Measurements from ENCODE around the gene CHM.
"Not testable (repeated sequence)": the region's sequence is repeated elsewhere in the genome, so short reads cannot be mapped to it uniquely, and the experiment has no call there.

Gene CHM

DNA sequence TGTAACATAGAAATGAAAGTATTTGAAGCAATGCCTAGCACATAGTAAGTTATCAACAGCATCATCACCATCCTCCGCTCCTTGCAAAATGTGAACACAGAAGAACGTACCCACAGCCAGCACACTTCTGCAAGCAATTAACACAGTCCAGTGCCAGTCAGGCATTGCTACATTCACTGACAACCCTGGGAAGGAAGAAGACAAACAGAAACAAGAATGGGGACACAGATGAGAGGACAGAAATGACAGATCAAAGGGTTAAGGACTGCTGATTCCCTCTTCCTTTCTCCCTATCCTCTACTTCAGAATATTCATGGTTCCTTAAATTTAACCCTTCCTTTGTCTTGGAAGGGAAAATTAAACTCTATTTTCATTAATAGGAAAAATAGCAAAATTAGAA is 53.1 kb downstream of the CHM start:
- DNase-seq (ENCODE audit: insufficient read length) (no peak), FAIRE-seq (no peak)
- TF ChIP-seq POLR2AphosphoS5 (IDR thresholded peaks at IDR 0.05; ENCODE audit: low read depth, low read length): no peak
- TF ChIP-seq POLR2A (IDR thresholded peaks at IDR 0.05; ENCODE audit: low read depth, low read length): no peak
- no peak for TF ChIP-seq TAF1 (IDR thresholded peaks at IDR 0.05; ENCODE audit: borderline replicate concordance, low read depth, low read length)

DNA sequence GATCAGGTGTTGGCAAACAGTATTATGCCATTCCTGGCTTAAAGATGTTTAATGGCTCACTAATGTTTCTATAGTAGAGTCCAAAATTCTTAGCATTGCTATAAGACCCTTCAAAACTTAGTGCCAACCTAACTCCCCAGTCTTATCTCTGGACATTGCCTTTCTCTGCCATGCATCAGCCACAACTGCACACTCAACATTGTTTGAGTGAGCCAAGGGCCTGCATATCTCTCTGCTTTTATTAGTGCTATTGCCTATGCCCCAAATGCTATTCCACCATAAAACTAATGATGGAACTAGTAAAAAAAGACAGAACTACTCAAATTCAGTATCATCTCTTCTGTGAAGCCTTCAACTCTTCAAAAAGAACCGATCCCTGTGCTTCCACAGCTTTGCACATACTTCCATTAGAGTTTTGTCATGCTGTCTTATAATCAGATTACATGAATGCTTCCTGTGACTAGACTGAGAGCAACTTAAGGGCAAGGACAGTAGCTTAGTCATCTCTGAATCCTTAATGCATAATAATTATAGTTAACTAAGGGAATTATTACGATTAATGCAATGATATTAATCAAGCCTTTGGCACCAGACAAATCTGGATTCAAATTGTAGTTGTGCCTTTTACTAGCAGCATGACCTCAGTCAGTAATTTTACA is 53.7 kb downstream of the CHM start:
- FAIRE-seq (no peak), DNase-seq (ENCODE audit: insufficient read length) (no peak)
- no peak for TF ChIP-seq POLR2A (IDR thresholded peaks at IDR 0.05; ENCODE audit: low read depth, low read length)

DNA sequence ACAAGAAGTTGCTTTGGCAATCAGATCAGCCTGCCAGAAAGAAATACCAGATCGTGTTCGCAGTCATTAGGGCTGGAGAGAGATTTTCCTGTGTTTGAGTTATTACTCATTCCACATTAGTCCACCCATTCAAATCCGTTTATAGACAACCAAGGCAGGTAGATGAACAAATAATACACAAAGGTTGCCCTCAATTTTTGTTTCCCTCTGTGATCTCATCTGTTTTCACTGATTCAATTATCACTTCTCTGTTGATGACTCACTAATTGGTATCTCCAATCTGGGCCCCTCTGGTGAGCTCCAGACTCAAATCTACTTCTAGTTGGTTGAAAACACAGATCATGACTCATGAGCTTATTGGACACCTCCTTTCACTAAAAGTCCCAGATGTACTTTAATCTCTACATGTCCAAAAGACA is 54.5 kb downstream of the CHM start:
- DNase-seq (ENCODE audit: insufficient read length): no peak
- TF ChIP-seq POLR2AphosphoS5 (IDR thresholded peaks at IDR 0.05; ENCODE audit: low read depth, low read length) (no peak), POLR2A (IDR thresholded peaks at IDR 0.05; ENCODE audit: low read depth, low read length) (no peak), TAF1 (IDR thresholded peaks at IDR 0.05; ENCODE audit: borderline replicate concordance, low read depth, low read length) (no peak)
- FAIRE-seq: no peak

DNA sequence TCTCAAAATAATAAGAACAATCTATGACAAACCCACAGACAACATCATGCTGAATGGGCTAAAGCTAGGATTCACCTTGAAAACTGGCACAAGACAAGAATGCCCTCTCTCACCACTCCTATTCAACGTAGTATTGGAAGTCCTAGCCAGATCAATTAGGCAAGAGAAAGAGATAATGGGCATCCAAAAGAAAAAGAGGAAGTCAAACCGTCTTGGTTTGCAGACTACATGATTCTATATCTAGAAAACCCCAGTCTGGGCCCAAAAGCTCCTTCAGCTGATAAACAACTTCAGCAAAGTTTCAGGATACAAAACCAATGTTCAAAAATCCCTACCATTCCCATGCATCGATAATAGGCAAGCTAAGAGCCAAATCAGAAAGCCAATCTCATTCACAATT is 59.0 kb downstream of the CHM start:
- TF ChIP-seq POLR2A (IDR thresholded peaks at IDR 0.05; ENCODE audit: low read depth, low read length) (no peak), POLR2AphosphoS5 (IDR thresholded peaks at IDR 0.05; ENCODE audit: low read depth, low read length) (no peak), TAF1 (IDR thresholded peaks at IDR 0.05; ENCODE audit: borderline replicate concordance, low read depth, low read length) (no peak)
- no peak for DNase-seq (ENCODE audit: insufficient read length)

DNA sequence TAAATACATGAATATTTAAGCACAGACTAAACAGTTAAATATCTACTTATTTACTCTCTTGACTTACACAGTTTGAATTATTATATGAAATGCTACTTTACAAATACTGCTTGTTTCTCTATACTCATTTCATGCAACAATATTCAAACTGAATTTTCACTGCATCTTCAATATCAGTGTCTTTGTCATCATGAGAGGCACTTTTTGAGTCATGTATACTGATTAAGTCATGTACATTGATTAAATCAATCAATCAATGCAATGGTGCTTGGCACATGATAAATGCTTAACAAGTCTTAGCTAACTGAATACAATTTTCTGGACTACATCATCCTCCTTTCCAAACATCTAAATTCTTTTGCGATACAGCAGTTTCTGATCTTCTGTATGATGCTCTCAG is 67.1 kb downstream of the CHM start:
- no peak for TF ChIP-seq TAF1 (IDR thresholded peaks at IDR 0.05; ENCODE audit: borderline replicate concordance, low read depth, low read length)
- no peak for TF ChIP-seq POLR2A (IDR thresholded peaks at IDR 0.05; ENCODE audit: low read depth, low read length)
- no peak for TF ChIP-seq POLR2AphosphoS5 (IDR thresholded peaks at IDR 0.05; ENCODE audit: low read depth, low read length)
- DNase-seq (ENCODE audit: insufficient read length): no peak
- FAIRE-seq: no peak

More for the DNA sequence above, 59.0 kb downstream of the CHM start:
- FAIRE-seq: no peak

DNA sequence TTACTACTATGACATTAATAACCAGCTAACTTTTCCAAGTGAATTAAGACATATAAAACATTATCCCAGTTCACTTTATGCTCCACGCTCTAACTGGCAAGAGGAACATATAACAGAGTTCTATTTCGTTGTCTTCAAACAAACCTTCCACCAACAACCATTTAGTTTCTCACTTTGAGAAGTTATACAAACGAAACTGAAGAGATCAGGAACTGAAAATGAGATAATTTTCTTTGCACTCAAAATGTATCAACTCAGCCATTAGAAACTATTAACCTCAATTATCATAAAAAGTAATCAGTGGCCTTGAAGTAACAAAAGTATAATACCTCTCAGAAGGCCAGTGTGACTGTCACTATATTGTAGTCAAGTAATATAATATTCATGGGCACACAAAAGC is 70.1 kb downstream of the CHM start:
- FAIRE-seq (peak; percentile 90), DNase-seq (ENCODE audit: insufficient read length) (no peak)
- TF ChIP-seq POLR2A (IDR thresholded peaks at IDR 0.05; ENCODE audit: low read depth, low read length) (no peak), POLR2AphosphoS5 (IDR thresholded peaks at IDR 0.05; ENCODE audit: low read depth, low read length) (no peak), TAF1 (IDR thresholded peaks at IDR 0.05; ENCODE audit: borderline replicate concordance, low read depth, low read length) (no peak)

DNA sequence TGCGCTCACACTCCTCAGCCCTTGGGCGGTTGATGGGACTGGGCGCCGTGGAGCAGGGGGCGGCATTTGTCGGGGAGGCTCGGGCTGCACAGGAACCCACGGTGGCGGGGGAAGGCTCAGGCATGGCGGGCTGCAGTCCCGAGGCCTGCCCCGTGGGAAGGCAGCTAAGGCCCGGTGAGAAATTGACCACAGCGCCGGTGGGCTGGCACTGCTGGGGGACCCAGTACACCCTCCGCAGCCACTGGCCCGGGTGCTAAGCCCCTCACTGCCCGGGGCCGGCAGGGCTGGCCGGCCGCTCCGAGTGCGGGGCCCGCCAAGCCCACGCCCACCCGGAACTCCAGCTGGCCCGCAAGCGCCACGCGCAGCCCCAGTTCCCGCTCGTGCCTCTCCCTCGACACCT is 75.0 kb downstream of the CHM start:
- not testable (repeated sequence) for FAIRE-seq

DNA sequence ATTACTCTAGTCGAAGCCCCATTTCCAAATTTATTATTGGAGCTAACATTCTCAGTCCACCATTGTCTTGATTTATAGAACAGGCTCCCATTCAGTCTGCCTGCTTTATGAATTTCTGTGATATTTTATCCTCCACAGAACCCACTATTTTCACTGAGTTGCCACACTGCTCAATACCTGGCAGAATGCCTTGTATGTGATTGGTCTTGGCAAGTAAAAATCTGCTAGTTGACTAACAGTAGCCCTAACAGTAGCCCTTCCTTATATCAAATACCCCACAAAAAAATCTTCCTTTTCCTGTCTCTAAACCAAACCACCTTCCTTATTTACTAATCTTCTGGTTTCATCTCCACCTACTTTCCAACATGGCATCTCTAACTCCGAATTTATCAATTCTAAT is 82.6 kb downstream of the CHM start:
- FAIRE-seq (no peak), DNase-seq (ENCODE audit: insufficient read length) (no peak)
- TF ChIP-seq POLR2A (IDR thresholded peaks at IDR 0.05; ENCODE audit: low read depth, low read length): no peak
- no peak for TF ChIP-seq POLR2AphosphoS5 (IDR thresholded peaks at IDR 0.05; ENCODE audit: low read depth, low read length)
- TF ChIP-seq TAF1 (IDR thresholded peaks at IDR 0.05; ENCODE audit: borderline replicate concordance, low read depth, low read length): no peak

More for the DNA sequence above, 75.0 kb downstream of the CHM start:
- not testable (repeated sequence) for DNase-seq (ENCODE audit: insufficient read length)

DNA sequence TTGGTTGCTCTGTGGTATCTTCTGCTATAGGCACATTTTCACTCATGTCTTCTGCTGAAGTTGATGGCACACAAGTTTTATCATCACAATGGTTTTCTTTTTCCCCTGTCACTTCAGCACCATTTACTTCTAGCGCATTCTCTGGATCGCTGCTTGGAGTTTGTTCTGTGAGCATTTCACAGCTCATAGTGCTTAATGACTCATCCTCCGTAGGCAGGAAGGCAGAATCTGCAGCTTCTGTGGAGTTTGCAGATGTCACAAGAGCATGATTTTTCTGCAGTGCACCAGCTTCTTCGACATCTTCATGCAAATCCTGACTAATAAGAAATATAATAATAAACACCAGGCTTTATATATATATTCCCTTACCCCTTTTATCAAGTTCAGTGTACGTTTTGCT is 83.6 kb downstream of the CHM start:
- no peak for FAIRE-seq

DNA sequence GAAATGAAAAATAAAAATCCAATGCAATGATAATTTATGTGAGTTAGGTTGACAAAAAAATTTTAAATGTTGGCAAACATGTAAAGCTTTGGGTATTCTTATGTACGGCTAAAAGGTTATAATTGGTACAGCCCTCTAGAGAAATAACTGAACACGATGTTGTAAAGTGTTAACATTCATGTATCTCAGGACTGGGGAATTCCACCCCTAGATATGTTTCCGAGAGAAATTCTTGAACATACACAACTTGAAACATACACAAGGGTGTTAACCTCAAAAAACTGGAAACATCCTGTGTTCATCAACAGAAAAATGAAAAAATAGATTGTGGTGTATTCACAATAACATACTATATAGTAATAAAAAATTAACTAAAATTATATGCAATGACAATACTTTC is 91.8 kb downstream of the CHM start:
- no peak for DNase-seq (ENCODE audit: insufficient read length)
- no peak for FAIRE-seq
- TF ChIP-seq TAF1 (IDR thresholded peaks at IDR 0.05; ENCODE audit: borderline replicate concordance, low read depth, low read length) (no peak), POLR2A (IDR thresholded peaks at IDR 0.05; ENCODE audit: low read depth, low read length) (no peak), POLR2AphosphoS5 (IDR thresholded peaks at IDR 0.05; ENCODE audit: low read depth, low read length) (no peak)

More for the DNA sequence above, 83.6 kb downstream of the CHM start:
- no peak for DNase-seq (ENCODE audit: insufficient read length)
- no peak for TF ChIP-seq TAF1 (IDR thresholded peaks at IDR 0.05; ENCODE audit: borderline replicate concordance, low read depth, low read length)
- no peak for TF ChIP-seq POLR2A (IDR thresholded peaks at IDR 0.05; ENCODE audit: low read depth, low read length)
- no peak for TF ChIP-seq POLR2AphosphoS5 (IDR thresholded peaks at IDR 0.05; ENCODE audit: low read depth, low read length)

DNA sequence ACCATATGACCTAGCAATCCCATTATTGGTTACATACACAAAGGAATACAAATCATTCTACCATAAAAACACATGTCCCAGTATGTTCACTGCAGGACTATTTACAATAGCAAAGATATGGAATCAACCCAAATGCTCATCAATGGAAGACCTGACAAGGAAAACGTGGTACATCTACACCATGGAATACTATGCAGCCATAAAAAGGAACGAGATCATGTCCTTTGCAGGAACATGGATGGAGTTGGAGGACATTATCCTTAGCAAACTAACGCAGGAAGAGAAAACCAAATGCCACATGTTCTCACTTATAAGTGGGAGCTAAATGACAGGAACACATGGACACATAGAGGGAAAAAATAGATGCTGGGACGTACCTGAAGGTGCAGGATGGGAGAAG is 102.6 kb downstream of the CHM start:
- not testable (repeated sequence) for FAIRE-seq; DNase-seq (ENCODE audit: insufficient read length)

DNA sequence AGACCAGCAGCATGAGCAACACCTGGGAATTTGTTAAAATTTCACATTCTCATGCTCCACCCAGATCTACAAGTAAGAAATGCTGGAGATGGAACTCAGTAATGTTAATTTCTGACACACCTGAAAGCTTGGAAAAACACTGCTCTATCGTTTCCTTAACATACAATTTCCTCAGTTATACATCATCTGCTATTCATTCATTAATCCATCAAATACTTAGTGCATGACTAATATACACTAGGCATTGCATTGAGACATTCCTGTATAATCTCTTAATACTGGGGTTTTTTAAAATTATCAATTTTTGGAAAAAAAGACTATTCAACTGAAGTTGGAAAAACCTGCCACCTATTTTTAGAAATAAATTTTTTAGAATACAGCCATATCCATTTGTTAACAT is 106.1 kb downstream of the CHM start:
- TF ChIP-seq POLR2AphosphoS5 (IDR thresholded peaks at IDR 0.05; ENCODE audit: low read depth, low read length) (no peak), TAF1 (IDR thresholded peaks at IDR 0.05; ENCODE audit: borderline replicate concordance, low read depth, low read length) (no peak), POLR2A (IDR thresholded peaks at IDR 0.05; ENCODE audit: low read depth, low read length) (no peak)
- DNase-seq (ENCODE audit: insufficient read length): no peak
- FAIRE-seq: no peak

DNA sequence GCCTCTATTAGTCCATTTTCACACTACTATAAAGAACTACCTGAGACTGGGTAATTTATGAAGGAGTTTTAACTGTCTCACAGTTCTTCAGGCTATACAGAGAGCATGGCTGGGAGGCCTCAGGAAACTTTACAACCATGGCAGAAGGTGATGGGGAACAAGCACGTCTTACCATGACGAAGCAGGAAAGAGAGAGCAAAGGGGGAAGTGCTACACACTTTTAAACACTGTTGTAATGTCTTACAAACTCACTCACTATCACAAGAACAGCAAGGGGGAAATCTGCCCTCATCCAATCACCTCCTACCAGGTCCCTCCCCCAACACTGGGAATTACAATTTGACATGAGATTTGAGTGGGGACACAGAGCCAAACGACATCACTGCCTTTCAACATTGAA is 107.4 kb downstream of the CHM start:
- FAIRE-seq; DNase-seq (ENCODE audit: insufficient read length): not testable (repeated sequence)

DNA sequence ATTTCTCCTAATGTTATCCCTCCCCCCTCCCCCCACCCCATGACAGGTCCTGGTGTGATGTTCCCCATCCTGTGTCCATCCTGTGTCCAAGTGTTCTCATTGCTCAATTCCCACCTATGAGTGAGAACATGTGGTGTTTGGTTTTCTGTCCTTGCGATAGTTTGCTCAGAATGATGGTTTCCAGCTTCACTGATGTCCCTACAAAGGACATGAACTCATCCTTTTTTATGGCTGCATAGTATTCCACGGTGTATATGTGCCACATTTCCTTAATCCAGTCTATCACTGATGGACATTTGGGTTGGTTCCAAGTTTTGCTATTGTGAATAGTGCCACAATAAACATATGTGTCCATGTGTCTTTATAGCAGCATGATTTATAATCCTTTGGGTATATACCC is 113.0 kb downstream of the CHM start:
- FAIRE-seq; DNase-seq (ENCODE audit: insufficient read length): not testable (repeated sequence)
